Activated CD8-positive, alpha-beta memory T cell treated with anti-CD3 and anti-CD28 coated beads, Interleukin-2, amount 10 ng/mL, durations not matched to agents 7 days and 5 days (primary cell): ENCODE results near the gene SLC9A4. TPM values are rescaled to one million over a fixed set of nuclear protein-coding genes. Genes with fewer than 3 reads are reported as not detected.

Source experiments
- ATAC-seq: fragments of 150-1000 bp; cut with Tn5 transposase; one replicate; pipeline ENCODE4 v1.10.0; 2021; ENCODE audit warnings: moderate library complexity
- CTCF ChIA-PET: fragments of 350-600 bp; sonication (Branson Sonifier 250); formaldehyde crosslinking; loops from one replicate; lab custom pipeline; 2021; ENCODE audit warnings: antibody characterized with exemption; lab: Charles Lee
- DNase-seq: peaks from one replicate; pipeline ENCODE4 v3.0.0-alpha.2; 2020
- H3K27ac Mint-ChIP-seq: one replicate; pipeline ENCODE4 v1.8.0; 2021; ENCODE audit warnings: mild to moderate bottlenecking, mixed read lengths
- H3K27me3 Mint-ChIP-seq: one replicate; pipeline ENCODE4 v1.8.0; 2021; ENCODE audit warnings: mixed read lengths
- H3K36me3 Mint-ChIP-seq: one replicate; pipeline ENCODE4 v1.8.0; 2021; ENCODE audit warnings: mild to moderate bottlenecking, mixed read lengths
- H3K4me1 Mint-ChIP-seq: one replicate; pipeline ENCODE4 v1.8.0; 2021; ENCODE audit warnings: mixed read lengths
- H3K4me3 Mint-ChIP-seq: one replicate; pipeline ENCODE4 v1.8.0; 2021; ENCODE audit warnings: mild to moderate bottlenecking, moderate library complexity, mixed read lengths
- H3K9me3 Mint-ChIP-seq: one replicate; pipeline ENCODE4 v1.8.0; 2022; ENCODE audit warnings: low read depth, mixed read lengths
- total RNA-seq, 2 experiments: library from RNA; stranded (reverse); gene quantifications; one replicate each; pipeline ENCODE4 v1.2.3, GENCODE V29; 2021

SLC9A4 gene
- total RNA-seq, 2 experiments from 2014 or later = 0.05 to 0.18 TPM

DNA sequence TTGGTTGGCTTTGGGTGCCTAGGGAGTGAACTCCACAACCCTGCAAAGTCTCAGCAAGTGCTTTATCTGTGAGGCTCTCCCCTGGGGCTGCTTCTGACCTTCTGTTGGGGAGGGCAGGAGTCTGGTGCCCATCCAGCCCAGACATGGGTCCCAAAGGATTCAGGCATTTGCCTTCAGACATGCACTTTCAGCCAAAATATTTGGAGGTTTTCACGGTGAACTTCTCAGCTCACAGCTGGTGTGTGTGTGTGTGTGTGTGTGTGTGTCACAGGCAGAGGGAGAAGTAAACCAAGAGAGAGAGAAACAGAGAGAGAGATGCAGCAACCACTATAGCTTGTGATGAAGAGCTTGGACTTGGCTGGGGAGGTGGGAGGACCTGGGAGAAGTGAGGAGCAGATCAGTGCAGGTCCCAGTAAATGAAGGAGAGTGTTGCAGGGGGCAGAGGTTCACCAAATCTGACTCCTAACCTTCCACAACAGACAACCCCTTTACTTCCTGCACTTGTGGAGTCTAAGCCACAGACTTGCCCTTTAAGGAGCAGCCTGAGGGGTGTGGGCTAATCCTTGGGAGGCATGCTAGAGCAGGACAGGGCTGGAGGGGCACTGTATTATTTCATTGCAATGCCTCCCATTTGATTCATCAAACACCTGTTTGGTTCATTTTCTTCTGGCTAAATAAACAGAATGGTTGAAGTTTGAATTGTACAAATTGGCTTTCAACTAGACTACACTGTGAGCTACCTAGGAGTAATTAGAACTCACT, 14.1 kb downstream of the SLC9A4 start:
- peaks cover 11% of the 10 kb centered on the region for H3K4me1 Mint-ChIP-seq
- DNase-seq (no peak), ATAC-seq (no peak)
- CTCF ChIA-PET = interaction anchor here (0.7 kb wide), 1 partner anchor 13 kb away, joined by 3 read pairs; the partner anchor contains the start of gene SLC9A4
- no peaks in the 10 kb centered on the region for H3K9me3 Mint-ChIP-seq
- H3K27ac Mint-ChIP-seq = no peak overlapping the region
- no peak overlapping the region for H3K4me3 Mint-ChIP-seq
- H3K36me3 Mint-ChIP-seq = no peaks in the 10 kb centered on the region
- H3K27me3 Mint-ChIP-seq = peaks cover 15% of the 10 kb centered on the region

DNA sequence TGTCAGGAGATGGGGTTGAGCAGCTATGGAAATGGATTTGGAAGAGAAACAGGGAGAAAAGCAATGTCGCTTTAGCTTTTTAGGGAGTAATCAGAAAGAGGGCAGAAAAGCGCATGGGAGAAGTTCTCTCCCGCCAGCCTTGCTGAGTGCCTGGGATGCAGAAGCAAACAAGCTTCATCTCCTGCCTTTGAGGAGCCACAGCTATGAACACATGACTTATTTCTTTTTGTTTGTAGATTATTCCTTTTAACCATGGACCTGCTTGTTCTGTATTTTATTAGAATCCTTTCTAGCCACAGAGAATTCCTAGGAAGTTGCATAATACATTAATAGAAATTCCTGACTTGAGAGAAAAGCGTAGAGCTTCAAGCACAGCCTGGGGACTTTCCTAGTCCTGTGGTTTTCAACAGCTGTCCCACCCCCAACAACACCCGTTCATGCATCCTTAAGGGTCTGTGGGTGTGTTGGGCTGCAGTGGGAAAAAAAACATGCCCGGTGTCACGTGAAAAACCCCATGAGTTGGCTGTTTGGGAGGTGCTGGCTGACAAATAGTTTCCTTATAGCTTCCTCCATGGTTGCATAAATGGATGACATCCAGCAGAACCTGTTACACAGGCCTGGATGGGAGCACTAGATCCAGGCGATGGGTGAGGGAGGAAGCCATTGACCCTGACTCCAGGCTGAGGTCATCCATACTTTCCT, 14.9 kb downstream of the SLC9A4 start:
- peaks cover 15% of the 10 kb centered on the region for H3K27me3 Mint-ChIP-seq
- ATAC-seq = no peak
- H3K36me3 Mint-ChIP-seq = no peaks in the 10 kb centered on the region
- no peak overlapping the region for H3K27ac Mint-ChIP-seq
- H3K4me1 Mint-ChIP-seq = peaks cover 11% of the 10 kb centered on the region
- CTCF ChIA-PET = interaction anchor here (0.7 kb wide), 1 partner anchor 14 kb away, joined by 3 read pairs; the partner anchor contains the start of gene SLC9A4
- H3K9me3 Mint-ChIP-seq = no peaks in the 10 kb centered on the region
- DNase-seq = no peak
- H3K4me3 Mint-ChIP-seq = no peak overlapping the region

DNA sequence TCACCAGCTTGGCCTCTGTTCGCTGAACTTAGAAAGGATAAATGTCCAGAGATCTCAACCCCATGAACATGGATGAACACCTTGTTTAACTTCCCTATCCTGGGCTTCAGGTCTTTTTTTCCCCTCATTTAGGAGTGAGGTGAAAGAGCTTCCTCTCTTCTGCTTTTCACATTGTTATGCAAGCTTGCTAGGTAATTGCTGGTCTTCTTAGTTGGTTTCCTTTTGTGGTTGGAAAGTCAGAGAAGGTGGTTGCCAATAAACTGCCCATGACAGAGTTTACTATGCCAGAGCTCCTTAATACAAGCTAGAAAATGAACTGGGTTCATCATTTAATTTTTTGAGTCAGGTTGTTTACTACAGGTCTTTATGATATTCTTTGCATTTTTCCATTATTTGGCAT, 16.6 kb downstream of the SLC9A4 start:
- DNase-seq (no peak), ATAC-seq (peak; percentile 23)
- CTCF ChIA-PET = interaction anchor here (2.8 kb wide), 1 partner anchor 17 kb away, joined by 11 read pairs; the partner anchor contains the start of gene SLC9A4
- Mint-ChIP-seq H3K27me3 (peaks cover 15% of the 10 kb centered on the region), H3K4me1 (peaks cover 11% of the 10 kb centered on the region), H3K9me3 (no peaks in the 10 kb centered on the region), H3K4me3 (no peak overlapping the region), H3K36me3 (no peaks in the 10 kb centered on the region), H3K27ac (no peak overlapping the region)

DNA sequence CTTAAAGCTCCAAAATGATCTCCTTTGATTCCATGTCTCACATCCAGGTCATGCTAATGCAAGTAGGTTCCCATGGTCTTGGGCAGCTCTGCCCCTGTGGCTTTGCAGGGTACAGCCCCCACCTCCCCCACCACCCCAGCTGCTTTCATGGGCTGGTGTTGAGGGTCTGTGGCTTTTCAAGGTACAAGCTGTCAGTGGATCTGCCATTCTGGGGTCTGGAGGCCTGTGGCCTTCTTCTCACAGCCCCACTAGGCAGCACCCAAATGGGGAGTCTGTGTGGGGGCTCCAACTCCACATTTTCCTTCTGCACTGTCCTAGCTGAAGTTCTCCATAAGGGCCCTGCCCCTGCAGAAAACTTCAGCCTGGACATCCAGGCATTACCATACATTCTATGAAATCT, 19.0 kb downstream of the SLC9A4 start:
- H3K9me3 Mint-ChIP-seq = no peaks in the 10 kb centered on the region
- peaks cover 11% of the 10 kb centered on the region for H3K4me1 Mint-ChIP-seq
- ATAC-seq = no peak
- no peak overlapping the region for H3K27ac Mint-ChIP-seq
- peaks cover 27% of the 10 kb centered on the region for H3K27me3 Mint-ChIP-seq
- H3K4me3 Mint-ChIP-seq = no peak overlapping the region
- DNase-seq = no peak
- H3K36me3 Mint-ChIP-seq = no peaks in the 10 kb centered on the region
- CTCF ChIA-PET = no interaction called here

DNA sequence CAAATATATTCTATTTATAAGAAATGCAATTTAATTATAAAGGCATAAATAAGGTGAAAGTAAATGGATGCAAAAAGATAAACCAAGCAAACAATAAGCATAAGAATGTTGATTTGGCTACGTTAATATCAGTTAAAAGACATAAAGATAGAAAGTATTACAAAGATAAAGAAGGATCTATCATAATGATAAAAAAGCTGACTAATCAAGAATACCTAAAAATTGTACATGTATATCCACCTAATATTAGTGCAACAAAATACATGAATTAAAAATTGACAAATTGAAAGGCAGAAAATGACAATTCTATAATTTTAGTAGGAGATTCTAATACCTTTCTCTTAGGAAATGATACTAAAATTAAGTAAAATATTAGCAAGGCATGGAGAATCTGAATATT, 21.5 kb downstream of the SLC9A4 start:
- no peaks in the 10 kb centered on the region for H3K36me3 Mint-ChIP-seq
- H3K4me1 Mint-ChIP-seq = peaks cover 5% of the 10 kb centered on the region
- no peak overlapping the region for H3K27ac Mint-ChIP-seq
- DNase-seq (no peak), ATAC-seq (no peak)
- H3K4me3 Mint-ChIP-seq = no peak overlapping the region
- CTCF ChIA-PET = no interaction called here
- no peaks in the 10 kb centered on the region for H3K9me3 Mint-ChIP-seq
- H3K27me3 Mint-ChIP-seq = peaks cover 34% of the 10 kb centered on the region

DNA sequence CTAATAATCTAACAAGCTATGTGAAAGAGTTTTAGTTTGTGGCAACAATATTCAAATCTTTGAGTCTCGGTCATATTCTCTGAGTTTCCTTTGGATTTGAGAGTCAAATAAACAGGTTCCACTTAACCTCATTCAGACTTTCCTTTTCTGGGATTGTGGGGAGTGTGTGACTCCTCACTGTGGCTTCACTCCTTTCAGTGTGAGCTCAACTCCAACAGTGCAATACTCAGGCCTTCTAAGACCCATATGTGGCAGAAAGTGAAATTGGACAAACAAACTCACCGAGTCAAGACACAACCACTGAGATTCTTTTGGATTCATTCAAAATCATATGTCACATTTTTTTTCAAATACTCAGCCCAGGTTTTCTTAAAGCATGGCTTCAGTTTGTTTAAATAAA, 25.4 kb downstream of the SLC9A4 start:
- no peak overlapping the region for H3K4me3 Mint-ChIP-seq
- no peaks in the 10 kb centered on the region for H3K36me3 Mint-ChIP-seq
- no peak for ATAC-seq
- DNase-seq = no peak
- no peaks in the 10 kb centered on the region for H3K9me3 Mint-ChIP-seq
- CTCF ChIA-PET = no interaction called here
- H3K27ac Mint-ChIP-seq = no peak overlapping the region
- no peaks in the 10 kb centered on the region for H3K4me1 Mint-ChIP-seq
- peaks cover 26% of the 10 kb centered on the region for H3K27me3 Mint-ChIP-seq

DNA sequence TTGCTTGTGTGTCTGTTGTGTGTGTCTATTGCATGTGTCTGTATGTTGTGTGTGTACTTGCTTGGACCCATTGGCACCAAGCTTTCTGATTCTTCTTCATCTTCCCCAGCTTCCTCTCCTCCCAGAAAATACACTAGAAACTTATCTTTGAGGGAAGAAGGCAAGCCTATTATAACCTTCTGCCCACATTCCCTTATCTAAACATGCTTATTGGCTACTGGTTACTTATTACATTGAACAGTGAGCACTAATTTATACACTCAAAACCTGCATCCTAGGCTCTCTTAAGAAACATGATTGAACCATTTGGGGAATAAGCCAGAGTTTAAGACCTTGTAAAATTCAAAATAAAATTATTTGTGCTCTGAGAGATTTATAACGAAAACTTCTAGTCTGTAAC, 26.5 kb downstream of the SLC9A4 start:
- H3K36me3 Mint-ChIP-seq = no peaks in the 10 kb centered on the region
- no peak overlapping the region for H3K4me3 Mint-ChIP-seq
- peaks cover 28% of the 10 kb centered on the region for H3K27me3 Mint-ChIP-seq
- CTCF ChIA-PET = no interaction called here
- no peaks in the 10 kb centered on the region for H3K4me1 Mint-ChIP-seq
- DNase-seq (no peak), ATAC-seq (no peak)
- no peaks in the 10 kb centered on the region for H3K9me3 Mint-ChIP-seq
- no peak overlapping the region for H3K27ac Mint-ChIP-seq

DNA sequence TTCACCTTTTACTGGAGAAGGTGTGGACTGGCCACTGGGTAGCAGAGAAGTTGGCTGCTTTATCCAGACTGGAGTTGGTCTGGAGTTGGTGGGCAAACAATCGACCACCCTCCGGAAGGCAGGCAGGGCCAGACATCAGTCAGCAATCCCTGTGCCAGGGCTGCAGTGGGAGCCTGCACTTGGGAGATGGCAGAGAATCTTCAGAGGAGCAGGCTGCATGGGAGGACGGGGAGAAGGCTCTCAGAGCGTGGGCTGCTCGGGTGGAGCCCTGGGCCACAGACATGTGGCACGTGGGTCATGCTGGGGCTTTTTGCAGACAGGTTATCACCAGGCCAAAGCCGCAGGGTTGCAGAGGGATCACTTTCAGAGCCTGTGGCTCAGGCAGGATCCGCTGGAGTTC, 29.6 kb downstream of the SLC9A4 start:
- H3K27me3 Mint-ChIP-seq = peaks cover 12% of the 10 kb centered on the region
- CTCF ChIA-PET = interaction anchor here (1.6 kb wide), 1 partner anchor 12 kb away, joined by 3 read pairs; no protein-coding TSS in a partner anchor
- no peak overlapping the region for H3K27ac Mint-ChIP-seq
- H3K4me3 Mint-ChIP-seq = no peak overlapping the region
- no peak for DNase-seq
- H3K36me3 Mint-ChIP-seq = no peaks in the 10 kb centered on the region
- no peaks in the 10 kb centered on the region for H3K4me1 Mint-ChIP-seq
- ATAC-seq = no peak
- no peaks in the 10 kb centered on the region for H3K9me3 Mint-ChIP-seq

DNA sequence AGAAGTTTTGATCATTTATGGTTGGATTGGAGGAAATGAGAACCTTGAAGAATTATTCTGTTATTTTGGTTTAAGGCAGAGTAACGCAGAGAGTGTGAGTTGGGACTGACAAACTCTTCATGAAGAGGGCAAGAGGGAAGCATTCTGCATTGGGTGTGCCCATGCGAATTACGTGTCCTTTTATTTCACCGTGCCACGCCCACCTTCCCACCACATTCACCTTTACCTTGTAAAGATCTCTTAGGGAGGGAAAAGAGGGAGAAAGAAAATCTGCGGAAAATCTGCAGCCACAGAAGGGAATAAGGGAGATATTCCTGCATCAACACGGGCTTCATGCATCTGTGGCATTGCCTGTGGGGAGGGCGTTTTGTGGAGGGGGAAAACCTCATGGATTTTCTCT, 31.8 kb downstream of the SLC9A4 start:
- no peaks in the 10 kb centered on the region for H3K9me3 Mint-ChIP-seq
- CTCF ChIA-PET = no interaction called here
- peaks cover 2% of the 10 kb centered on the region for H3K4me1 Mint-ChIP-seq
- DNase-seq (no peak), ATAC-seq (no peak)
- no peak overlapping the region for H3K4me3 Mint-ChIP-seq
- no peaks in the 10 kb centered on the region for H3K36me3 Mint-ChIP-seq
- peaks cover 18% of the 10 kb centered on the region for H3K27me3 Mint-ChIP-seq
- no peak overlapping the region for H3K27ac Mint-ChIP-seq

DNA sequence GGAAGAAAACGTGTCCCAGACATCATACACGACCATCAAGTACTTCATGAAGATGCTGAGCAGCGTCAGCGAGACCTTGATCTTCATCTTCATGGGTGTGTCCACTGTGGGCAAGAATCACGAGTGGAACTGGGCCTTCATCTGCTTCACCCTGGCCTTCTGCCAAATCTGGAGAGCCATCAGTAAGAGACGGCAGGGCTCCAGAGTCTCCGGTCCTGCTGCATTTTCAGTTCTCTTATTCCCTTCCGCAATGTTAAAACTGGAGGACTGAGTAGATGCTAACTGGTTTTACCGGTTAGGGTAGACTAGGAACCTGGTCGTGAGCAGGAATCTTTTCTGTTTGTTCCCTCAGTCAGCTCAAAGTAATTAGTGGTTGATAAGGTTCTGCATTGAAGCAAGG, 32.3 kb downstream of the SLC9A4 start:
- no peak overlapping the region for H3K27ac Mint-ChIP-seq
- CTCF ChIA-PET = no interaction called here
- DNase-seq (no peak), ATAC-seq (no peak)
- no peaks in the 10 kb centered on the region for H3K9me3 Mint-ChIP-seq
- peaks cover 18% of the 10 kb centered on the region for H3K27me3 Mint-ChIP-seq
- H3K4me3 Mint-ChIP-seq = no peak overlapping the region
- H3K4me1 Mint-ChIP-seq = peaks cover 2% of the 10 kb centered on the region
- H3K36me3 Mint-ChIP-seq = no peaks in the 10 kb centered on the region

DNA sequence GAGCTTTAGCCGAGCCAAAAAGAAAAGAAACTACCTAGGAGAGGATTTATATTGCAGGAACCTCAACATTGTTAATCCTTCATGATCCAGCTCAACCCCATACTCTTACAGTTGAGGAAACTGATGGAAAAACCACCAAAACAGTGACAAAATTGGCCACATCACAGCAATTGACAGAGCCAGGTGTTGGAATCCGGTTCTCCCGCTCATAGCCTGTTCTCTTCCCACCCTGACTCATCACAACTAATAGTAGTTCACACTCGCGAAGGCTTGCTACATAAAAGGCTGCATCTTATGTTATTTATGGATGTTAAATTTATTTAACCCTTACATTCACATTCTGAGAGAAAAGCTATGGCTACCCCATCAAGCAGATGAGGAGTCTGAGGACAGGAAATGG, 33.7 kb downstream of the SLC9A4 start:
- H3K27me3 Mint-ChIP-seq = peaks cover 20% of the 10 kb centered on the region
- no peaks in the 10 kb centered on the region for H3K9me3 Mint-ChIP-seq
- no peak overlapping the region for H3K27ac Mint-ChIP-seq
- H3K4me1 Mint-ChIP-seq = peaks cover 2% of the 10 kb centered on the region
- no peak for DNase-seq
- H3K4me3 Mint-ChIP-seq = no peak overlapping the region
- CTCF ChIA-PET = no interaction called here
- no peak for ATAC-seq
- H3K36me3 Mint-ChIP-seq = no peaks in the 10 kb centered on the region

DNA sequence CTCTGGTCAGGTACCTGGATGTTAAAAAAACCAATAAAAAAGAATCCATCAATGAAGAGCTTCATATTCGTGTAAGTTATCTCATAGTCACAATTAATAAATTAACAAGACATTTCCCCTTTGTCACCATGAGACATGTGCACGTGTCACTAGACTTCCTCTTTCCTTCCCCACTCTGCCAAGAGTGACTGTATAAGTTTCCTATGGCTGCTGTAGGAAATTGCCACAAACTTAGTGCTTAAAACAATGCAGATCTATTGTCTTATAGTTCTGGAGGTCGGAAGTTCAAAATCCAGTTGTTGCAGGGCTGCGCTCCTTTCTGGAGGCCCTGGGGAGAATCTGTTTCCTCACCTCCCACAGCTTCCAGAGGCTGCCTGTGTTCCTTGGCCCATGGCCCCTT, 35.8 kb downstream of the SLC9A4 start:
- Mint-ChIP-seq H3K27me3 (peaks cover 29% of the 10 kb centered on the region), H3K4me3 (no peak overlapping the region), H3K4me1 (peaks cover 2% of the 10 kb centered on the region), H3K27ac (no peak overlapping the region), H3K9me3 (no peaks in the 10 kb centered on the region), H3K36me3 (no peaks in the 10 kb centered on the region)
- ATAC-seq (no peak), DNase-seq (no peak)
- CTCF ChIA-PET = no interaction called here

DNA sequence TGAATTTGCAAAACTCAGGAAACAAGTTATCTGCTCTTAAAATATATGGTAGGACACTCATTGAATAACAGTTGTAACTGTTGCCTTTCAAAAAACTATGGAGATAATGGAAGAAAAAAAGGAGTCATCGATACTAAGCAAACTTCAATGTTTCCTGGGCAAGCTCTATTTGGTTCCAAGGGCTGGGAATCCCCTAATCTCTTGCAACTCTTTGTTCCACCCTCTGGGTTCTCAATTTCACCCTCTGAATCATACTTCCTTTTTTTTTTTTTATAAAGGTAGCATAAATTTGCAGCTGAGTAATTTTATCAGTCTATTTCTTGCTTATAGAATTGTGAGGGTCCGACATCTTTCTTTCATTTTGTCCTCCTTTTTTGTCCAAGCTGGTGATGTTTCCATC, 36.7 kb downstream of the SLC9A4 start:
- CTCF ChIA-PET = no interaction called here
- Mint-ChIP-seq H3K4me3 (no peak overlapping the region), H3K36me3 (no peaks in the 10 kb centered on the region), H3K27ac (no peak overlapping the region), H3K4me1 (peaks cover 2% of the 10 kb centered on the region), H3K27me3 (peaks cover 27% of the 10 kb centered on the region), H3K9me3 (no peaks in the 10 kb centered on the region)
- DNase-seq (no peak), ATAC-seq (no peak)
